ENCODE data around the gene RABEP2.

DNA sequence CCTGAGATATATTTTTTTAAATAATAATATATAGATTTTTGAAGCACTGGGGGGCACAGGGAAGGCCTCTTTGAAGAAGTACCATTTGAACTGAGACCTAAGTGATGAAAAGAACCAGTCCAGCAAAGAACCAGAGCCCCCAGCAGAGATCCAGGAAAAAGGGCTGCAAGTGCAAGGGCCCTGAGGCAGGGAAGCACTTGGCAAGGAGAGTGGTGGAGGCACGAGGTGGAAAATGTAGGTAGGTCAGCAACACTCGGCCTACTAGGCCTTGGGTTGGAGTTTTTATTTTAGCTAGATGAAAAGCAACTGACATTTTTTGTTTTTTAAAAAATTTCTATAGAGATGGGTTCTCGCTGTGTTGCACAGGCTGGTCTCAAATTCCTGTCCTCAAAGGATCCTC, 5.2 kb upstream of the RABEP2 start:
- TF ChIP-seq CTCF (conservative IDR thresholded peaks at IDR 0.05; ENCODE audit: low read depth in 2 of 2): no peak
- no peak for TF ChIP-seq JUNB (IDR thresholded peaks at IDR 0.05; ENCODE audit: unreplicated experiment)
- TF ChIP-seq CREB1 (CRISPR knock-in tag; IDR thresholded peaks at IDR 0.05; ENCODE audit: low read depth): no peak
